GF-D8 (cell line): Measurements from ENCODE around the gene NUP88.
"Not testable (repeated sequence)": the region's sequence is repeated elsewhere in the genome, so short reads cannot be mapped to it uniquely, and the experiment has no call there.

ENCODE experiments used
- DNase-seq: peaks from one replicate; lab custom pipeline; 2025; lab: John Stamatoyannopoulos, UW

Gene NUP88

DNA sequence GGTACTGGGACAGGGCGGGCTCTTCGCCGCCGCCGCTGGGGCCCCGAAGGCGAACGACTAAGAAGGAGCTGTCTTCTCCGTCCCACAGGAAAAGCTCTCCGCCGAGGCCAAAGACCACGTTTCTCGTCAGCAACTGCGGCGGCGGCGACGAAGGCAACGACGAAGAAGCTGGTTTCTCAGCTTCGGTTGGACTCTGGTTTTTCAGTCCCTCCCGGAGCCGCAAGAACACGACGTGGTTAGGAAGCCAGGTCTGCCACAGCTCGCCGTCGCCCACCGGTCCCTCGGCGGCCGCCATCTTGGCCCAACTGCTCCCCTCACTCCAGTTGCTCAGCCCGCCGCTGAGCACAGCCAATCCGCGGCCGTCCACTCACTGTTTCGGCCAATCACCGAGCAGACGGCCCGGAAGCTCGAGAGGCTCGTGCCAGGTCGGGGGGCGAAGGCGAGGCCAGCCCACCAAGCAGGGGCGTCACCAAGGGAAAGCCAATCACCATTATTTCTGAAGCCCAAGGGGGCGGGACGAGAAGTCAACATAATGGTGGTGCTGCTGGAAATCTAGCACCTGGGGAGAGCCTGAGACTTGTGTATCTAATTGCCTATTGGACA, at the start of gene NUP88:
Gene NUP88 (minus strand): TSS at position 307 of the 603 bp plus-strand sequence. CDS start 12 bp downstream, at position 295.
- peak; percentile 78 for DNase-seq

DNA sequence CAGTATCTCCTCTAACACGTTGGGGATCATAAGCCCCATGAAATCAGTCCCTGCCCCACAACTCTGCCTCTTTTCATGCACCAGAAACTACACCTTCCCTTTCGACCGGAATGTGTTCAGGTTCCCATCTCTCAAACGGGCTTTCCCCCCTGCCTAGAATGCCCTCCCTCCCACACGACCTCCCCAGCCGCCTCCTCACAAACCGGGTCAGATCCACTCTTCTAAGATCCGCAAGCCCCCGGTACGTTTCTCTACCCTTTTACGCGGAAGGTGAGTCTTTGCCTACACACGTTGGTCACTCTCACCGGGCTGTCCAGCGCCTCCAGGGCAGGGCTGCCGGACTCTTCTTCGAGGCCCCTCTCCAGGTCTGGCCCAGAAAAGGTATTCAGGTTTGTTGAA, 48.6 kb upstream of the NUP88 start:
- DNase-seq = no peak

DNA sequence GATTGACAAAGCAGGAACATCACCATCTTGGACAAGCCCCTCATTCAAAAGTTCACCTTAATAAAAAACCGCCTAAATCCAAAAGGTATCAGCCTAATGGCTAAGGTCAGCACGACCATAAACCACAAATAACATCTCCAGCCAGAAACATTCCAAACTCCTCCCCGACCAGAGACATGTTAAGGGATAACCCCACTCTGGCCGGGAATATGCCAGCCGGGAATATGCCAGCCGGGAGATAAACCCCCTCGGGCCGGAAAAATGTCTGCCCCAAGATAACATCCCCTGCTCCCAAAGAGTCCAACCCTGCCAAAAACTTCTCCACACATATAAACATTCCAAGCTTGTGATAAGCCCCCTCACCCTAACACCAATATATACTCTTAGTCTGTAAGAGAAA, 48.0 kb upstream of the NUP88 start:
- no peak for DNase-seq

- DNase-seq = no peak
Observed at GRCh38 chr17:5466295-5466694, 46.8 kb upstream of the NUP88 start.

DNA sequence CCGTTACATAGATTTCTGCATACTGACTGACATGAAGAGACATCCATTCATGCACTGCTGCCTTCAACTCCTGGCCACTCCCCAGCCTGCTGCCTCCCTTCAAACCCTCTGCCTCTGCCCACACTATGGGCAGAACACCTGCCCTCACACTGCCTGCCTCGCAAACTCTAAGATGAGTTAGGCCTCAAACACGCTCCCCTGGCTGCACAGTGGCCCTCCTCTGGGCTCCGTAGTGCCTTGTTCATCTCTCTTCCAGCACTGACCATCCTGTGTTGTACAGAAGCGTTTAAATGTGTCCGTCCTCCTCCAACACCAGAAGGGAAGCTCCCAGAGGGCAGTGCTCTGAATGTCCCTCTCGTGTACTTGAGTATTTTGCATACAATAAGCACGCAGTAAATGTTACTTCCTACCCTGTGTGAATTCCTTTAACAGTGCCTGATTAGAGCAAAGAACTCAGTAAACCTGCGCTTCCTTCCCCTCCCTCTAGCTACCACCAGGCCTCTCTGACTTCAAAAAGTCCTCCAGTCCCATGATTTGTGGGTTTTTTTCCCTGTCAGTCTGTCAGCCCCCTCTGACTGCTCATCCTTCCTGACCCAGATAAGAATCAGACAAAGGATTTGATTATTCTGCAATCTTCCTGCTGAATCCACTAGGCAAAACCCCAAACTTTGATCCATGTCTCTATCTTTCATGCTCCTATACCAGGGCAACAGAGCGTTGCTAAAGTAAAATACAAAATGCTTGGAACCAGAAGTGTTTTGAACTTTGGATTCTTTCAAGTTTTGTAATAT, 45.5 kb upstream of the NUP88 start:
- no peak for DNase-seq

DNA sequence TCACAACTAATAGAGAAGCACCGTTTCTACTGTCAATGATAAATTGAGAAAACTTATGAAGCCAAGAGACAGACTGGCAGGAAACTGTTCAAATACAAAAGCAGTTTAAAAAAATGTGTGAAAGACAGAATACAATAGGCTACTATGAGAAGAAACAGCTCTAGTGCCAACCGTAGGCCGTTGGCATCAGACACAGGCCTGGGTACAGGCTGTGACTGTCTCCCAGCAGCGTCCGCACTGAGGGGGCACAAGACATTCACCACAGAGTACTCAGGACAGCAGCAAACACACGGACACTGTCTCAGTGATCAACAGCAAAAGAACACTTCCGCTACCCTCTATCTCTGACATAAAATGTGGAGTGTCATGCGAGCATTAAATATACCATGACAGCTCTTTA, 27.3 kb upstream of the NUP88 start:
- DNase-seq = no peak

- no peak for DNase-seq
Observed at GRCh38 chr17:5444209-5444608, 24.7 kb upstream of the NUP88 start.

GRCh38 chr17:5443728-5444127, 24.3 kb upstream of the NUP88 start:
- DNase-seq = no peak

GRCh38 chr17:5439446-5439764, 19.9 kb upstream of the NUP88 start:
- DNase-seq = no peak

- peak; percentile 47 for DNase-seq
Observed at GRCh38 chr17:5438716-5439445, 19.4 kb upstream of the NUP88 start, which contains the start of gene C1QBP. Gene C1QBP (minus strand): TSS chr17:5439155. CDS start chr17:5439073, 82 bp downstream.

- no peak for DNase-seq
Observed at GRCh38 chr17:5437721-5438317, 18.4 kb upstream of the NUP88 start.

DNA sequence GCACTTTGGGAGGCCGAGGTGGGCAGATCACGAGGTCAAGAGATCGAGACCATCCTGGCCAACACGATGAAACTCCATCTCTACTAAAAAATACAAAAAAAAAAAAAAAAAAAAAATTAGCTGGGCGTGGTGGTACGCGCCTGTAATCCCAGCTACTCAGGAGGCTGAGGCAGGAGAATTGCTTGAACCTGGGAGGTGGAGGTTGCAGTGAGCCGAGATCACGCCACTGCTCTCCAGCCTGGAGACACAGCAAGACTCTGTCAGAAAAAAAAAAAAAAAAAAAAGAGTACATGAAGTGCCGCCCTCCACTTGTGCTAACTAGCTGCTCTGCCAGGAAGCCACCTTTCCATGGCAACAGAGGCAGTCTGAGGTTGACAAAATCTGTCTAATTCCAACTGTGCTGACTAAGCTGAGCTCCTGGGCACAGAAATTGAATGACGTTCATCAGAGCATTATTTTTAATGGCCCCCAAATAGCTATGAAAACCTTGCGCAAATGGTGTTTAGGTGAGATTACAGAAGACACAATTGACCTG, 16.4 kb upstream of the NUP88 start:
- not testable (repeated sequence) for DNase-seq

- DNase-seq = no peak
Observed at GRCh38 chr17:5434984-5435383, 15.5 kb upstream of the NUP88 start.

DNA sequence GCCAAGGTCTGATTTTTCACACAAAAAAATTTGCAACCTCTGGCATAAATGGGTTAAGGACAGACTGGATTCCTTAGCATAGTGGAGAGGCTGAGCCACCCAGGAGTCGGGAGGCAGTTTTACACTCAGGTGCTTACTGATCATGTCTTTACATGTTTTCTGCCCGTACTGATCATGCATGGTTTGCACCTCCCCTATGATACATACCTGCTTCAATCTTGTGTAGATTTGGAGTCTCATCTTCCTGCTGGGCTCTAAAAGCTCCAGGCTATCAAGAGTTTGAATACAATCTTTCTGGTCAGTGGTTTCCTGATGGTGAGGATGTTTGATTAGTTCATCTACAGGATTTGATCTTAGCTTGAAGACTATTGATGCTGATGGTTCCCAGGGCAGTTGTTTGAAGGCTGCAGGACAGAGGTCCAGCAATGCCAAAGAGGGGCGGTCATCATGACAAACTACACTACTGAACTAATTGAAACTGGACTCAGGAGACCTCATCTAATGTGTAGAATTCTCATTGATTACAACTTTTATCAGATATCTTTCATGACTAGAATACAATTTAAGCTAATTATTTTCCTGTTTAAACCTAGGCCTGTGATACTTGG, 12.6 kb upstream of the NUP88 start:
- DNase-seq = no peak

- not testable (repeated sequence) for DNase-seq
Observed at GRCh38 chr17:5431234-5431633, 11.8 kb upstream of the NUP88 start.

GRCh38 chr17:5430413-5430999, 11.0 kb upstream of the NUP88 start:
- DNase-seq = no peak

DNA sequence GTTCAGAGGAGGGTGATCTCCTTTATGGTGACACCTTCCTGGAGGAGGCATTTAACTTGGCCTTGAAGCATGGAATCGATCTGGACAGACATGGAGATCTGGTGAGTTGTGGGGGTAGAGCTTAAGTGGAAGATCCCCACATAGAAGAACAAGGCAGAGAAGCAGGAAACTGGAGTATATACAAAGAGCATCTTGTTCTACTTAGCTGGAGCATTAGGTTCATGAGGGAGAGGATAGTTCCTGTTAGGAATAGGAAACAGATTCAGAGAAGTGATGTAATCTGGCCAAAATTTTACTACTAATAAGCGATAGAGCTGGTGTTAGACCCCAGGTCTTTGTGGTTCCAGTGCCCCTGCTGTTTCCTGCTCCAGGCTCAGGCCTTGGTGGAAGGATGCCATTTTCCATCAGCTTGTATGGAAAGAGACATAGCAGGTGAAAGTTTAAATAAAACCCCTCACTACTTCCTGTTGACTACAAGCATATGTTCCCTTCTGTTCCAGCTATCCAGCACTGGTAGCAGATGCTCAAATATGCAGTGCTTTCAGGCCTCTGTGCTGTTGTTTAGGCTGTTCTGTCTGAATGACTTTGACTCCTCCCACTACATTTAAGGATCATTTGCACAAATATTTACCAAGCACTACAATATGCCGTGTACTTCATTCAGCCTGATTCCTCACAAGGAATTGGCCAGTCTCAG, 9.9 kb upstream of the NUP88 start:
- DNase-seq = no peak

DNA sequence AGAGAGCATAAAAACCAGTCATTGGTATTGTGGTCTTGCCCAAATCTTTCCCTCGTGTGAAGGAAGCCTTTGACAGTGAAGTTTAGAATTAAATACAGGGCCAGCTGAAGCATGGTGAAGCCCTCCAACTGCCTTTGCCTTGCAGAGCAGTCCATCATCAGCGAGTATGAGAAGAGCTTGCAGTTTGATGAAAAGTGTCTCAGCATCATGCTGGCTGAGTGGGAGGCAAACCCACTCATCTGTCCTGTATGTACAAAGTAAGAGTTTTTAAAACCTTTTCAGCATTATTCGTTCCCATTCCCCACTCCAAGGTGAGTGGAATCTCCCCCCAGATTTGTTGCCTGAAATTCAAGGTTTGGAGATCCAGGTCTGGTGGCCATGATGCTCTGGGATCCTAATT, 6.4 kb upstream of the NUP88 start:
- DNase-seq = no peak

GRCh38 chr17:5424909-5425308, 5.4 kb upstream of the NUP88 start:
- no peak for DNase-seq

- no peak for DNase-seq
Observed at GRCh38 chr17:5422505-5422904, 3.0 kb upstream of the NUP88 start.
